DND-41 (cell line): ENCODE data around the gene THNSL1.

Source experiments
- ATAC-seq: fragments of 200-7000 bp; cut with Tn5 transposase; 3 replicates; pipeline ENCODE4 v1.9.1; 2021; ENCODE audit warnings: low read depth; ENCODE audit not compliant: insufficient read depth
- DNase-seq: peaks from one replicate; pipeline ENCODE4 v3.0.0-alpha.2; 2020
- H2AFZ ChIP-seq: 2 replicates; pipeline ENCODE4 v1.6.0; 2012; ENCODE audit warnings: low read depth, low read length
- H3K27ac ChIP-seq: 2 replicates; pipeline ENCODE4 v1.5.1; 2012; ENCODE audit warnings: low read length, inconsistent platforms
- H3K27me3 ChIP-seq: fragments of 200-600 bp; sonication (generic); 2 replicates; pipeline ENCODE4 v1.6.0; 2012; ENCODE audit warnings: low read length, mild to moderate bottlenecking, inconsistent platforms; ENCODE audit not compliant: insufficient read depth, poor library complexity
- H3K36me3 ChIP-seq: 2 replicates; pipeline ENCODE4 v1.5.1; 2012; ENCODE audit warnings: low read length, inconsistent platforms; ENCODE audit not compliant: insufficient read depth
- H3K4me1 ChIP-seq: 2 replicates; pipeline ENCODE4 v1.5.1; 2012; ENCODE audit warnings: mild to moderate bottlenecking, low read length; ENCODE audit not compliant: insufficient read depth
- H3K4me2 ChIP-seq: 2 replicates; pipeline ENCODE4 v1.6.0; 2012; ENCODE audit warnings: mild to moderate bottlenecking, moderate library complexity, low read length, inconsistent platforms; ENCODE audit not compliant: insufficient read depth
- H3K4me3 ChIP-seq, 2 experiments: fragments of 200-600 bp in 1 of 2; shearing (Covaris generic) in 1 of 2; 2 replicates each; pipeline ENCODE4 v1.5.1; 2012 to 2016; ENCODE audit warnings: inconsistent platforms in 2 of 2, low read length in 2 of 2, mild to moderate bottlenecking in 2 of 2, low read depth in 1 of 2, moderate library complexity in 1 of 2
- H3K79me2 ChIP-seq: 2 replicates; pipeline ENCODE4 v1.6.0; 2012; ENCODE audit warnings: low read length, inconsistent platforms; ENCODE audit not compliant: insufficient read depth
- H3K9ac ChIP-seq: 2 replicates; pipeline ENCODE4 v1.6.0; 2012; ENCODE audit warnings: low read depth, mild to moderate bottlenecking, inconsistent platforms, low read length, moderate library complexity
- H3K9me3 ChIP-seq: 2 replicates; pipeline ENCODE4 v1.5.1; 2012; ENCODE audit warnings: low read length, moderate library complexity, mild to moderate bottlenecking, inconsistent platforms; ENCODE audit not compliant: insufficient read depth, severe bottlenecking
- H4K20me1 ChIP-seq: 2 replicates; pipeline ENCODE4 v1.6.0; 2012; ENCODE audit warnings: low read length; ENCODE audit not compliant: insufficient read depth
- CTCF ChIP-seq: IDR thresholded peaks from 2 replicates; pipeline ENCODE4 v1.5.1; 2012; ENCODE audit warnings: borderline replicate concordance, low read length, moderate library complexity, mild to moderate bottlenecking; ENCODE audit not compliant: poor library complexity, severe bottlenecking; ENCODE audit errors: extremely low read depth
- EZH2 ChIP-seq: IDR thresholded peaks from 3 replicates; pipeline ENCODE4 v1.6.1; 2012; ENCODE audit warnings: borderline replicate concordance, low read depth, mild to moderate bottlenecking, moderate library complexity, low read length, inconsistent platforms; ENCODE audit not compliant: severe bottlenecking

The THNSL1 gene

GRCh38 chr10:25048450-25048849, 32.0 kb downstream of the THNSL1 start:
- Histone ChIP-seq H3K4me2 (no peak overlapping the region), H3K36me3 (no peaks in the 10 kb centered on the region), H3K27me3 (peaks cover 15% of the 10 kb centered on the region), H3K9me3 (no peaks in the 10 kb centered on the region), H3K4me3 (no peak overlapping the region), H3K9ac (no peak overlapping the region), H2AFZ (no peak overlapping the region), H4K20me1 (no peaks in the 10 kb centered on the region), H3K79me2 (no peaks in the 10 kb centered on the region), H3K4me1 (no peaks in the 10 kb centered on the region), H3K27ac (no peak overlapping the region)
- ATAC-seq (no peak), DNase-seq (no peak)
- no peak for TF ChIP-seq EZH2
- TF ChIP-seq CTCF: no peak

- Histone ChIP-seq H4K20me1 (no peaks in the 10 kb centered on the region), H3K4me2 (no peak overlapping the region), H3K27ac (no peak overlapping the region), H3K27me3 (peaks cover 8% of the 10 kb centered on the region), H3K9me3 (no peaks in the 10 kb centered on the region), H3K36me3 (no peaks in the 10 kb centered on the region), H3K79me2 (no peaks in the 10 kb centered on the region), H3K4me1 (no peaks in the 10 kb centered on the region), H2AFZ (no peak overlapping the region), H3K4me3 (no peak overlapping the region), H3K9ac (no peak overlapping the region)
- no peak for ATAC-seq
- DNase-seq: no peak
- TF ChIP-seq EZH2 (no peak), CTCF (no peak)
These were observed 33.6 kb downstream of the THNSL1 start for GRCh38 chr10:25049966-25050365.

DNA sequence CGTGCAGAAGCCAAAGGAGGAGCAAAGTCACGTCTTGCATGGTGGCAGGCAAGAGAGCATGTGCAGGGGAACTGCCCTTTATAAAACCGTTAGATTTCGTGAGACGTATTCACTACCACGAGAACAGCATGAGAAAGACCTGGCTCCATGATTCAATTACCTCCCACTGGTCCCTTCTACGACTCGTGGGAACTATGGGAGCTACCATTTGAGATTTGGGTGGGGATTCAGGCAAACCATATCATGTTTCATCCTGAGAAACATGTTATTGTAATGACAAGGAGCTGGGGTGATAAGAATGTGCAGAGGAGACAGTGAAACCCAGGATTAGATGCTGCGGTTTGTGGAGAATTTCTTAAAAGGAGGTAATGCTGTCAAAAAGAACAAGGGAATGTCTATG, 34.0 kb downstream of the THNSL1 start:
- Histone ChIP-seq H3K4me2 (no peak overlapping the region), H3K9me3 (no peaks in the 10 kb centered on the region), H3K27me3 (peaks cover 8% of the 10 kb centered on the region), H3K4me3 (no peak overlapping the region), H3K79me2 (no peaks in the 10 kb centered on the region), H3K9ac (no peak overlapping the region), H3K36me3 (no peaks in the 10 kb centered on the region), H3K4me1 (no peaks in the 10 kb centered on the region), H4K20me1 (no peaks in the 10 kb centered on the region), H2AFZ (no peak overlapping the region), H3K27ac (no peak overlapping the region)
- no peak for DNase-seq
- no peak for ATAC-seq
- TF ChIP-seq CTCF: no peak
- no peak for TF ChIP-seq EZH2

DNA sequence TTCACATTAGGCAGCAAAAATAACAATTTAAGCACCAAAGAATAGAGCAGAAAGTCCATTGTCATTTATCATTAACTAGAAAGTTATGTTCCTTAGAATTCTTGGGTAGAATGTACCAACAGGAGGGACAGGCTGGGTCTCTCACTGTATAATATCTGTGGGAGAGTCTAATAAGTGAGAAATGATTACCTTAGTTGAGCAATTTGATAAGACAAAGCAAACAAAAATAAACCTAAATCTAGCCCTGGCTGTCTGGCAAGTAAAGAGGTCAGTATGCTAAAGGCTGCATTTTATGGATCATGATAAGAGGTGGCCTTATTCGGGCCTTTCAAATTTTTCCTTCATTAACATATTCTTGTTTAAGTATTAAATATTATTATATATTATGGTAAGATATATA, 35.6 kb downstream of the THNSL1 start:
- Histone ChIP-seq H3K27me3 (no peaks in the 10 kb centered on the region), H3K4me1 (no peaks in the 10 kb centered on the region), H3K9ac (no peak overlapping the region), H3K4me2 (no peak overlapping the region), H3K27ac (no peak overlapping the region), H3K4me3 (no peak overlapping the region), H4K20me1 (no peaks in the 10 kb centered on the region), H3K79me2 (no peaks in the 10 kb centered on the region), H3K36me3 (no peaks in the 10 kb centered on the region), H2AFZ (no peak overlapping the region), H3K9me3 (no peaks in the 10 kb centered on the region)
- no peak for DNase-seq
- no peak for TF ChIP-seq EZH2
- no peak for TF ChIP-seq CTCF
- no peak for ATAC-seq
